Endothelial cell of umbilical vein (primary cell): ENCODE data around the gene BRCA1. TPM values are rescaled to one million over a fixed set of nuclear protein-coding genes. Genes with fewer than 3 reads are reported as not detected.

Experiments
- BruUV-seq: library from RNA; stranded (reverse); fragments of 400-500 nt; replicated peaks from 2 replicates; lab custom pipeline; 2021; lab: Mats Ljungman, UMichigan
- CTCF ChIA-PET: fragments of 300-600, 350-600 bp; sonication (Branson Sonifier 250); formaldehyde crosslinking; loops from one replicate; lab custom pipeline; 2021; ENCODE audit warnings: antibody characterized with exemption, inconsistent platforms; lab: Charles Lee
- POLR2A ChIA-PET: fragments of 300-600, 350-600 bp; sonication (Branson Sonifier 250); formaldehyde crosslinking; loops from one replicate; lab custom pipeline; 2021; ENCODE audit warnings: antibody characterized with exemption, inconsistent platforms; lab: Charles Lee
- DNase-seq: peaks from one replicate; pipeline ENCODE4 v3.0.0-alpha.2; 2011; ENCODE audit warnings: low read depth, low spot score
- FAIRE-seq: peaks from 2 replicates; lab custom pipeline; 2011; peaks lifted over from hg19 to GRCh38; lab: Jason Lieb, UNC
- H2AFZ ChIP-seq: 2 replicates; pipeline ENCODE4 v1.6.0; 2012; ENCODE audit warnings: low read depth, low read length, control low read depth, inconsistent platforms
- H3K27ac ChIP-seq: 2 replicates; pipeline ENCODE4 v1.5.1; 2011; ENCODE audit warnings: low read depth, mild to moderate bottlenecking, control low read depth, low read length, moderate library complexity; ENCODE audit not compliant: insufficient read depth
- H3K27me3 ChIP-seq, 2 experiments: 2 replicates each; pipeline versions ENCODE4 v1.6.0 to v1.6.1; 2011; ENCODE audit warnings: low read length in 2 of 2, mixed read lengths in 1 of 2; ENCODE audit not compliant: control insufficient read depth in 2 of 2, insufficient read depth in 2 of 2
- H3K36me3 ChIP-seq, 2 experiments: 2 replicates in 1 of 2; 3 replicates in 1 of 2; pipeline ENCODE4 v1.5.1; 2011; ENCODE audit warnings: low read length in 2 of 2, mild to moderate bottlenecking in 1 of 2, moderate library complexity in 1 of 2; ENCODE audit not compliant: control insufficient read depth in 2 of 2, insufficient read depth in 2 of 2; ENCODE audit errors: extremely low read depth in 1 of 2
- H3K4me1 ChIP-seq: 3 replicates; pipeline ENCODE4 v1.5.1; 2011; ENCODE audit warnings: mild to moderate bottlenecking, low read length; ENCODE audit not compliant: control insufficient read depth, insufficient read depth; ENCODE audit errors: extremely low read depth
- H3K4me2 ChIP-seq: 2 replicates; pipeline ENCODE4 v1.6.1; 2011; ENCODE audit warnings: low read length, control low read depth, mixed read lengths; ENCODE audit not compliant: insufficient read depth
- H3K4me3 ChIP-seq, 3 experiments: fragments of 200-600 bp in 1 of 3; sonication (generic), shearing (Covaris generic) in 1 of 3; replicated peaks in 1 of 3; 2 replicates each; pipeline ENCODE4 v1.5.1; 2011 to 2016; ENCODE audit warnings: control low read depth in 3 of 3, low read length in 3 of 3, mild to moderate bottlenecking in 2 of 3, inconsistent platforms in 1 of 3, low read depth in 1 of 3, moderate library complexity in 1 of 3; ENCODE audit not compliant: insufficient read depth in 1 of 3
- H3K79me2 ChIP-seq: 2 replicates; pipeline ENCODE4 v1.6.0; 2012; ENCODE audit warnings: low read length, inconsistent platforms; ENCODE audit not compliant: control insufficient read depth, insufficient read depth
- H3K9ac ChIP-seq: replicated peaks from 2 replicates; pipeline ENCODE3; 2011; ENCODE audit warnings: low read length, control low read depth; ENCODE audit not compliant: insufficient read depth; ENCODE audit errors: extremely low read depth
- H3K9me1 ChIP-seq: replicated peaks from 3 replicates; pipeline ENCODE4 v1.6.0; 2011; ENCODE audit warnings: mild to moderate bottlenecking, low read length; ENCODE audit not compliant: control insufficient read depth, insufficient read depth; ENCODE audit errors: extremely low read depth
- H3K9me3 ChIP-seq: replicated peaks from 2 replicates; pipeline ENCODE4 v1.5.1; 2012; ENCODE audit warnings: low read length, inconsistent platforms; ENCODE audit not compliant: control insufficient read depth, insufficient read depth
- H4K20me1 ChIP-seq: replicated peaks from 2 replicates; pipeline ENCODE3; 2011; ENCODE audit warnings: mild to moderate bottlenecking, low read length; ENCODE audit not compliant: control insufficient read depth, insufficient read depth; ENCODE audit errors: extremely low read depth
- FOS ChIP-seq: IDR thresholded peaks from 2 replicates; pipeline ENCODE4 v1.6.1; 2011; ENCODE audit warnings: mild to moderate bottlenecking, low read length, moderate library complexity, borderline replicate concordance; ENCODE audit not compliant: insufficient read depth
- POLR2A ChIP-seq: IDR thresholded peaks from 2 replicates; pipeline ENCODE4 v1.6.1; 2012; ENCODE audit warnings: low read depth, mild to moderate bottlenecking, control low read depth, low read length
- POLR2AphosphoS5 ChIP-seq: IDR thresholded peaks from 2 replicates; pipeline ENCODE4 v1.6.1; 2012; ENCODE audit warnings: low read depth, mild to moderate bottlenecking, control low read depth, low read length, moderate library complexity; ENCODE audit not compliant: insufficient read depth
- dilution Hi-C: fragments of 300-500 bp; cut with MboI; formaldehyde crosslinking; loops from one replicate; pipeline ENCODE4 v1.15.0; 2019; ENCODE audit warnings: low sequenced_read_pairs; ENCODE audit not compliant: extremely low pct_ligation_motif_present
- intact Hi-C: fragments of 100-400 bp; cut with micrococcal nuclease; formaldehyde crosslinking; loops from one replicate; pipeline ENCODE4 v1.10.0; 2022
- polyA plus RNA-seq, 4 experiments: library from polyadenylated mRNA; depleted of rRNA in 3 of 4; stranded (reverse) in 3 of 4; unstranded in 1 of 4; fragments of >200 nt; gene quantifications; 2 replicates each; pipeline versions ENCODE4 v1.2.1 to v1.2.3, GENCODE V29; 2011 to 2012; ENCODE audit warnings: missing spikeins in 1 of 4
- total RNA-seq: library from RNA; stranded (reverse); gene quantifications from 2 replicates; pipeline ENCODE4 v1.2.3, GENCODE V29; 2021
- TF ChIP-seq, protein P1 (sequence below), 2 donors: IDR thresholded peaks; 1 replicate in 1 of 2; 2 replicates in 1 of 2; pipeline ENCODE4 v1.5.1; 2011; ENCODE audit warnings: low read length in 2 of 2, mild to moderate bottlenecking in 2 of 2, moderate library complexity in 2 of 2, control low read depth in 1 of 2, inconsistent platforms in 1 of 2, low read depth in 1 of 2; ENCODE audit not compliant: insufficient read depth in 1 of 2; ENCODE audit errors: extremely low read depth in 1 of 2

BRCA1 gene
- total and polyA plus RNA-seq, 2 donors (not counting 3 experiments of a cell fraction or from before 2014, with no cell fraction given), result 14.3 to 29.0 TPM

DNA sequence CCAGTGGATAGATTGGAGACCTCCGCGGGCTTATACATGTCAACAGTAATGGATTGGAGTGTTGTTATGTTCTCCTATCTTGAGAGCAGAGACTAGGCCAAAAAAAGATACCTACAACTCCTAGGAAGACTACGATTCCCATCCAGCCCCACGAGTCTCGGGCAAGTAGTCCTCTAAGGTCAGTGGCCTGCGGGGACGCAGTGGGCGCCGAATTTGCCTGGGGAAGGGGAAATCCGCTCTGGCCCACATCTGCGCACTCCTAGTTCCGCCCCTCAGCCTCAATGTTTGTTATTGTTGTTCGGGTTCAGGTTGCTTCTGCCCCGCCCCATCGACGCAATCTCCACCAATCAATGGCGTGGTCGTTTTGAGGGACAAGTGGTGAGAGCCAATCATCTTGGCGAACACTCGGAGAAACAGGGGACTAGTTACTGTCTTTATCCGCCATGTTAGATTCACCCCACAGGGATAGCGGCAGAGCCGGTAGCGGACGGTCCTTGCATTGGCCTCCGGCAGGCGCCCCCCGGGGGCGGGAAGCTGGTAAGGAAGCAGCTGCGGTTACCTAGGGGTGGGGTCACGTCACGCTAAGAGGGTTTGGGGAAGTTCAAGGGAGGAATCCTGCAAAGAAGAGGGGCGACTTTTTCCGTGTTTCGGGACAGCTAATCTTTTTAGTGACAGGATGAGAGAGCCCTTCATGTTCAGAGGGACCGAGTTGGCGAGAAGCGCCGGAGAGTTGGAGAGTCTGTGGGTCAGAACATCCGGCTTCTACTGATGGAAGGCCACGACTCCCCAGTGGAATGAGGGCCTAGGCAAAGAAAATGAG is 45.8 kb upstream of the BRCA1 start, which contains the start of gene NBR1:
NBR1 (plus strand) TSS at position 449 of the 820 bp plus-strand sequence. CDS start 4,586 bp downstream, outside the sequence.
- BruUV-seq, result no TSS peak
- no peak for TF ChIP-seq FOS
- peak; percentile 64 for TF ChIP-seq POLR2A
- peak; percentile 63 for TF ChIP-seq POLR2AphosphoS5
- TF ChIP-seq, protein P1, sequence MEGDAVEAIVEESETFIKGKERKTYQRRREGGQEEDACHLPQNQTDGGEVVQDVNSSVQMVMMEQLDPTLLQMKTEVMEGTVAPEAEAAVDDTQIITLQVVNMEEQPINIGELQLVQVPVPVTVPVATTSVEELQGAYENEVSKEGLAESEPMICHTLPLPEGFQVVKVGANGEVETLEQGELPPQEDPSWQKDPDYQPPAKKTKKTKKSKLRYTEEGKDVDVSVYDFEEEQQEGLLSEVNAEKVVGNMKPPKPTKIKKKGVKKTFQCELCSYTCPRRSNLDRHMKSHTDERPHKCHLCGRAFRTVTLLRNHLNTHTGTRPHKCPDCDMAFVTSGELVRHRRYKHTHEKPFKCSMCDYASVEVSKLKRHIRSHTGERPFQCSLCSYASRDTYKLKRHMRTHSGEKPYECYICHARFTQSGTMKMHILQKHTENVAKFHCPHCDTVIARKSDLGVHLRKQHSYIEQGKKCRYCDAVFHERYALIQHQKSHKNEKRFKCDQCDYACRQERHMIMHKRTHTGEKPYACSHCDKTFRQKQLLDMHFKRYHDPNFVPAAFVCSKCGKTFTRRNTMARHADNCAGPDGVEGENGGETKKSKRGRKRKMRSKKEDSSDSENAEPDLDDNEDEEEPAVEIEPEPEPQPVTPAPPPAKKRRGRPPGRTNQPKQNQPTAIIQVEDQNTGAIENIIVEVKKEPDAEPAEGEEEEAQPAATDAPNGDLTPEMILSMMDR (IDR thresholded peaks at IDR 0.05; ENCODE audit: extremely low read depth in 1 of 2, insufficient read depth in 1 of 2, low read depth in 1 of 2, low read length in 2 of 2), result no peak
- Histone ChIP-seq H3K9me1 (no peaks in the 10 kb centered on the region), H3K4me1 (peaks cover 22% of the 10 kb centered on the region), H3K79me2 (peaks cover 17% of the 10 kb centered on the region), H2AFZ (peak within 1 kb of the TSS; percentile 69), H3K27me3 (no peaks in the 10 kb centered on the region), H3K27ac (peak within 1 kb of the TSS; percentile 68), H3K4me3 (peak within 1 kb of the TSS; percentile 47 to 75 (median 73)), H4K20me1 (no peaks in the 10 kb centered on the region), H3K4me2 (peak within 1 kb of the TSS; percentile 62), H3K36me3 (peaks cover 0 to 3% of the 10 kb centered on the region in 2 experiments), H3K9me3 (no peaks in the 10 kb centered on the region), H3K9ac (peak within 1 kb of the TSS; percentile 87)
- intact Hi-C loops (loop anchor here (1.0 to 2.0 kb wide), 7 partner anchors 40 to 562 kb away; partner anchors contain the start of genes BRCA1, RETREG3, RPL27 and TMEM106A), dilution Hi-C loops (no loop called here)
- FAIRE-seq (peak; percentile 95), DNase-seq (peak; percentile 99)
- ChIA-PET POLR2A (interaction anchor here (1.6 to 1.9 kb wide), 2 partner anchors 41 to 145 kb away, joined by 3 to 22 read pairs; partner anchors contain the start of gene TMEM106A), CTCF (interaction anchor here (0.8 to 1.9 kb wide), 7 partner anchors 41 to 152 kb away, joined by 3 to 27 read pairs (median 5); partner anchors contain the start of gene TMEM106A)
